HG02610 (cell line): ENCODE measurements around the gene ARHGEF28.

Experiments
- ATAC-seq: cut with Tn5 transposase; IDR thresholded peaks from one replicate; pipeline ENCODE4 v1.9.1; 2021; ENCODE audit warnings: mild to moderate bottlenecking, moderate library complexity; ENCODE audit not compliant: unreplicated experiment

Gene ARHGEF28

GRCh38 chr5:73950441-73950873 is 324.5 kb downstream of the ARHGEF28 start:
- ATAC-seq = no peak

- ATAC-seq = no peak
Measured at GRCh38 chr5:73950912-73951430, 325.0 kb downstream of the ARHGEF28 start.

GRCh38 chr5:73952872-73953271 is 326.9 kb downstream of the ARHGEF28 start:
- no peak for ATAC-seq

GRCh38 chr5:73954381-73954780 is 328.4 kb downstream of the ARHGEF28 start:
- ATAC-seq = no peak

GRCh38 chr5:73955271-73955846 is 329.4 kb downstream of the ARHGEF28 start:
- ATAC-seq = no peak

GRCh38 chr5:73957397-73958001 is 331.5 kb downstream of the ARHGEF28 start:
- no peak for ATAC-seq

- ATAC-seq = no peak
Measured at GRCh38 chr5:73958037-73958436, 332.0 kb downstream of the ARHGEF28 start.

GRCh38 chr5:73960023-73960422 is 334.0 kb downstream of the ARHGEF28 start:
- no peak for ATAC-seq

GRCh38 chr5:73960426-73960825 is 334.4 kb downstream of the ARHGEF28 start:
- no peak for ATAC-seq

GRCh38 chr5:73962801-73963425 is 336.9 kb downstream of the ARHGEF28 start:
- ATAC-seq = no peak

- ATAC-seq = no peak
Measured at GRCh38 chr5:73964352-73964865, 338.4 kb downstream of the ARHGEF28 start.

GRCh38 chr5:73966451-73966850 is 340.5 kb downstream of the ARHGEF28 start:
- no peak for ATAC-seq

- ATAC-seq = no peak
Measured at GRCh38 chr5:73967347-73967746, 341.4 kb downstream of the ARHGEF28 start.

- ATAC-seq = no peak
Measured at GRCh38 chr5:73968246-73968645, 342.2 kb downstream of the ARHGEF28 start.

GRCh38 chr5:73968729-73969128 is 342.7 kb downstream of the ARHGEF28 start:
- no peak for ATAC-seq

GRCh38 chr5:73969195-73970036 is 343.4 kb downstream of the ARHGEF28 start:
- no peak for ATAC-seq

GRCh38 chr5:73971326-73971725 is 345.3 kb downstream of the ARHGEF28 start:
- no peak for ATAC-seq

- ATAC-seq = no peak
Measured at GRCh38 chr5:73973135-73973534, 347.1 kb downstream of the ARHGEF28 start.

- ATAC-seq = no peak
Measured at GRCh38 chr5:73974871-73975360, 348.9 kb downstream of the ARHGEF28 start.

GRCh38 chr5:73975845-73976244 is 349.8 kb downstream of the ARHGEF28 start:
- ATAC-seq = no peak

GRCh38 chr5:73977146-73977545 is 351.1 kb downstream of the ARHGEF28 start:
- no peak for ATAC-seq
